ENCODE data around the gene LIMK1.
"Not testable (repeated sequence)": the region's sequence is repeated elsewhere in the genome, so short reads cannot be mapped to it uniquely, and the experiment has no call there.

Gene LIMK1

GRCh38 chr7:74126220-74126880, 42.7 kb downstream of the LIMK1 start:
- no peak for DNase-seq

GRCh38 chr7:74129887-74130286, 46.3 kb downstream of the LIMK1 start:
- no peak for DNase-seq

- DNase-seq, result no peak
Measured at GRCh38 chr7:74130518-74130917, 46.9 kb downstream of the LIMK1 start.

GRCh38 chr7:74134117-74134620, 50.6 kb downstream of the LIMK1 start:
- DNase-seq, result no peak

GRCh38 chr7:74138334-74138867, 54.8 kb downstream of the LIMK1 start:
- no peak for DNase-seq

- DNase-seq, result no peak
Measured at GRCh38 chr7:74138945-74139843, 55.6 kb downstream of the LIMK1 start.

GRCh38 chr7:74141705-74142104, 58.1 kb downstream of the LIMK1 start:
- DNase-seq, result no peak

- no peak for DNase-seq
Measured at GRCh38 chr7:74143383-74143782, 59.8 kb downstream of the LIMK1 start.

- no peak for DNase-seq
Measured at GRCh38 chr7:74148491-74148890, 64.9 kb downstream of the LIMK1 start.

GRCh38 chr7:74149071-74149470, 65.5 kb downstream of the LIMK1 start:
- no peak for DNase-seq

- no peak for DNase-seq
Measured at GRCh38 chr7:74149603-74150002, 66.0 kb downstream of the LIMK1 start.

GRCh38 chr7:74153736-74154135, 70.1 kb downstream of the LIMK1 start:
- no peak for DNase-seq

- DNase-seq, result no peak
Measured at GRCh38 chr7:74155810-74156395, 72.3 kb downstream of the LIMK1 start.

GRCh38 chr7:74157605-74158004, 74.0 kb downstream of the LIMK1 start:
- no peak for DNase-seq

GRCh38 chr7:74164985-74165456, 81.4 kb downstream of the LIMK1 start:
- DNase-seq, result no peak

- DNase-seq, result no peak
Measured at GRCh38 chr7:74165867-74166593, 82.4 kb downstream of the LIMK1 start.

GRCh38 chr7:74167324-74167723, 83.7 kb downstream of the LIMK1 start:
- not testable (repeated sequence) for DNase-seq

Measured in GDM1 (cell line).